Cardiac fibroblast (primary cell): Measurements from ENCODE around the gene SASS6.
"Not testable (repeated sequence)": the region's sequence is repeated elsewhere in the genome, so short reads cannot be mapped to it uniquely, and the experiment has no call there.

Source experiments
- DNase-seq, 2 donors: peaks; one replicate each; pipeline versions ENCODE4 v3.0.0 to v3.0.0-alpha.2; 2010; ENCODE audit warnings: low read depth in 2 of 2
- H3K4me3 ChIP-seq, 2 donors: replicated peaks in 1 of 2; 1 replicate in 1 of 2; 2 replicates in 1 of 2; pipeline ENCODE4 v1.5.1; 2011; ENCODE audit warnings: low read depth in 2 of 2, low read length in 2 of 2, mild to moderate bottlenecking in 2 of 2, moderate library complexity in 1 of 2
- TF ChIP-seq, protein P1 (sequence below): IDR thresholded peaks from one replicate; pipeline ENCODE4 v1.5.1; 2011; ENCODE audit warnings: low read depth, mild to moderate bottlenecking, low read length, inconsistent platforms

The SASS6 gene

DNA sequence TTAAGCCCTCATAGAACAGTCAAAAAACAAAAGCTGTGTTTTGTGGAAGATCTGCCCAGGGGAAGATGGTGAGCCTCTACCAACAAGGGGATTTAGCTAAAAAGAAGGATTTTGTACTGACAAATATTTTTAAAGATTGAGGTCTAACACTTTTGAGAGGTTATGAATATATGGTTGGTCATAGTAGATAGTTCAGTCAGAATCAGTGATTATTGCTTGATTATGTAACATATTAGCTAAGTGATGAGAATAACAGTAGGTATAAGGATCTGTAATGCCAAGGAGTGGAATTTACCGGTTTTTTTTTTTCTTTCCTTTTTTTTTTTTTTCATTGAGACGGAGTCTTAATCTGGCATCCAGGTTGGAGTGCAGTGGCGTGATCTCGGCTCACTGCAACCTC is 79.0 kb downstream of the SASS6 start:
- DNase-seq = no peak
- TF ChIP-seq, protein P1, sequence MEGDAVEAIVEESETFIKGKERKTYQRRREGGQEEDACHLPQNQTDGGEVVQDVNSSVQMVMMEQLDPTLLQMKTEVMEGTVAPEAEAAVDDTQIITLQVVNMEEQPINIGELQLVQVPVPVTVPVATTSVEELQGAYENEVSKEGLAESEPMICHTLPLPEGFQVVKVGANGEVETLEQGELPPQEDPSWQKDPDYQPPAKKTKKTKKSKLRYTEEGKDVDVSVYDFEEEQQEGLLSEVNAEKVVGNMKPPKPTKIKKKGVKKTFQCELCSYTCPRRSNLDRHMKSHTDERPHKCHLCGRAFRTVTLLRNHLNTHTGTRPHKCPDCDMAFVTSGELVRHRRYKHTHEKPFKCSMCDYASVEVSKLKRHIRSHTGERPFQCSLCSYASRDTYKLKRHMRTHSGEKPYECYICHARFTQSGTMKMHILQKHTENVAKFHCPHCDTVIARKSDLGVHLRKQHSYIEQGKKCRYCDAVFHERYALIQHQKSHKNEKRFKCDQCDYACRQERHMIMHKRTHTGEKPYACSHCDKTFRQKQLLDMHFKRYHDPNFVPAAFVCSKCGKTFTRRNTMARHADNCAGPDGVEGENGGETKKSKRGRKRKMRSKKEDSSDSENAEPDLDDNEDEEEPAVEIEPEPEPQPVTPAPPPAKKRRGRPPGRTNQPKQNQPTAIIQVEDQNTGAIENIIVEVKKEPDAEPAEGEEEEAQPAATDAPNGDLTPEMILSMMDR = no peak
- H3K4me3 ChIP-seq = no peak overlapping the region

DNA sequence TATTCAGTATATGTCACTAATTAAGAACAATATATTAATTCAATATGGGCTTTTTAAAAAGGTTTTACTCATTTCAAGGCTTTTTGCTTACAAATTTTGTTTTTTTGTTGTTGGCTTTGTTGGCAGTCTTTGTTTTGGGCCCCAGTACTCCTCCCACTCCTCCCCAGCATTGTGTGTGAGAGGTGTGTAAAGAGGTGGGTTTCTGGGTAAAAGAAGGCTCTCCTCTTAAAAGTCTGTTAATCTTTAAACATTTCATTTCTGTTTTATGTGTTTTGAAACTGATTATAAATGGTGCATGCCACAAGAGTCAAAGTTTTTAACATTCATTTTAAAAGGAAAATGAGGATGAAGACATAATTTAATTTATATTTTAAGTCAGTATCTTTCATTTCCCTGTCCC is 79.6 kb downstream of the SASS6 start:
- H3K4me3 ChIP-seq = no peak overlapping the region
- no peak for DNase-seq
- TF ChIP-seq, protein P1 = no peak

DNA sequence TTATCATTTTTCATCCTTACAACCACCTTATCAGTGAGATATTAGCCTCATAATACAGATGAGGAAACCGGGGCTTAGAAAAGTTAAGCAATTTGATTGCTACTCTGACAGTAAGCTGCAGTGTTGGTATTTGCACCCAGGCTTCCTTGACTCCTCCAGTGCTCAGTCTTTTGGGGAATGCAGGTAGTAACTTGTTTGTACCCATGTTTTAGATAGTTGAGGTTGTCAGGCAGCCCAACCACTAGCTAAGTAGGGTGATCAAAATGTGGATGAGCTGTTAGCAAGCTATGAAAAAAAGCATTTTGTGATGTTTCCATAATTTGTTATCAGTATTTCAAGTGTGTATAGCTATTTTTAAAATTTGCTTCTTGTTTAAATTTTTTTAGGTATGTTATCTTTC is 80.8 kb downstream of the SASS6 start:
- no peak for DNase-seq
- no peak overlapping the region for H3K4me3 ChIP-seq
- TF ChIP-seq, protein P1 = no peak

DNA sequence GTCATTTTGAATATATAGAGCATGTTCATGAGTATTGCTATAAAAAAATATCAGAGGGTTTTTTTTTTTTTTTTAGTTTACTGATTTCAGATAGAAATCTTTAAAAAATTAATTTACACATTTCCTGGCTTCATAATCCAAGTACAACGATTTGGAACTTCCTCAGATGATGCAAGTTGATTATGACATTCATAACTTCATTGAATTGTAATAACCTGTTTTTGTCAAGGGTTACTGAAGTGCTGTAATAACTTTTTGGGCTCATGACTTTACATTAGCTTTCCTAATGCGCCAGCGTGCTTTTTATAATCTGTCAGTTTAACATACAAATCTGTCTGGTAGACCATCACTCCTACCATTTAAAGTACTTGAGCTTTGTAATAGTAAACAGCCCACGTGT is 81.3 kb downstream of the SASS6 start:
- no peak overlapping the region for H3K4me3 ChIP-seq
- TF ChIP-seq, protein P1 = no peak
- DNase-seq = no peak

DNA sequence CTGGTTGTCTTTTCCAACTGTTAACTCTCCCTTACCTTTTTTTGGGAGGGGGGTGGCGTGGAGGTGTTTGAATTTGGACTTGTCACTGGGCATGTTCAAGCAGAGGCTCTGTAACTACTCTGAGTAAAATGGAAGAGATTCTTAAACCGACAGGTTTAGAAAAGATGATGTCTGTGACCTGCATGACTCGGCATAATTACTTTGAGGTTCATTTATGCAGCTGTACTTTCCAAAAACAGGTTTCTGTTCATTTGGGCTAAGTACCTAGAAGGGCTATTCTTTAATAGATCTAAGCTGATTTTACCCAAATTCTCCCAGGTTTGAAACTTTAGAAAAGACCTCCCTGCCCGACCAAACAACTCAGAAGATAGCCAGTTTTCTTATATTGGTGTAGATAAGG is 82.6 kb downstream of the SASS6 start:
- no peak overlapping the region for H3K4me3 ChIP-seq
- TF ChIP-seq, protein P1 = no peak
- DNase-seq = no peak

DNA sequence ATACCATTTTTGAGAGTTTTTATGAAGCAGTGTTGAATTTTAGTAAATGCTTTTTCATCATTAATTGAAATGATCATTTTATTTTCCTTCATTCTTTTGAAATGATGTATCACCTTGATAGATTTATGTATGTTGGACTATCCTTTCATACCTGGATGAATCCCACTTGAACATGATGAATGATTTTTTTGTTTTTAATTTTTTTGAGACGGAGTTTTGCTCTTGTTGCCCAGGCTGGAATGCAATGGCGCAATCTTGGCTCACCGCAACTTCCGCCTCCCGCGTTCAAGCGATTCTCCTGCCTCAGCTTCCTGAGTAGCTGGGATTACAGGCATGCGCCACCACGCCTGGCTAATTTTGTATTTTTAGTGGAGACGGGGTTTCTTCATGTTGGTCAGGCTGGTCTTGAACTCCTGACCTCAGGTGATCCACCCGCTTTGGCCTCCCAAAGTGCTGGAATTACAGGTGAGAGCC is 85.5 kb downstream of the SASS6 start:
- H3K4me3 ChIP-seq, DNase-seq: not testable (repeated sequence)

DNA sequence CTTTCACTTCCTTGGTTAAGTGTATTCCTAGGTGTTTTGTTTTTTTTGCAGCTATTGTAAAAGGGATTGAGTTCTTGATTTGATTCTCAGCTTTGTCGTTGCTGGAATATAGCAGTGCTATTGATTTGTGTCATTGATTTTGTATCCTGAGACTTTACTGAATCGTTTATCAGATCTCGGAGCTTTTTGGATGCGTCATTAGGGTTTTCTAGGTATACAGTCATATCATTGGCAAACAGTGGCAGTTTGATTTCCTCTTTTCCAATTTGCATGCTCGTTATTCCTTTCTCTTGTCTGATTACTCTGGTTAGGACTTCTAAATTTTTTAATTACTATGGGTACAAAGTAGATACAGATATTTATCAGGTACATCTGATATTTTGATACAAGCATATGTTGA is 87.5 kb downstream of the SASS6 start:
- no peak overlapping the region for H3K4me3 ChIP-seq
- DNase-seq = no peak
- TF ChIP-seq, protein P1 = no peak
